ENCODE data around the gene EXO5.
"Not testable (repeated sequence)": the region's sequence is repeated elsewhere in the genome, so short reads cannot be mapped to it uniquely, and the experiment has no call there.

EXO5 gene

GRCh38 chr1:40554807-40555206, 46.2 kb downstream of the EXO5 start:
- DNase-seq = not testable (repeated sequence)

- no peak for DNase-seq
These were observed 47.6 kb downstream of the EXO5 start for GRCh38 chr1:40556121-40556520.

- not testable (repeated sequence) for DNase-seq
These were observed 49.7 kb downstream of the EXO5 start for GRCh38 chr1:40558241-40558640.

- no peak for DNase-seq
These were observed 53.6 kb downstream of the EXO5 start for GRCh38 chr1:40562185-40562584.

GRCh38 chr1:40563266-40563665, 54.7 kb downstream of the EXO5 start:
- no peak for DNase-seq

- DNase-seq = no peak
These were observed 55.9 kb downstream of the EXO5 start for GRCh38 chr1:40564506-40564905.

GRCh38 chr1:40564913-40565312, 56.3 kb downstream of the EXO5 start:
- no peak for DNase-seq
